ENCODE results near the gene A3GALT2. TPM values are rescaled to one million over a fixed set of nuclear protein-coding genes. Genes with fewer than 3 reads are reported as not detected.

Gene A3GALT2
- polyA plus RNA-seq, 1 of the 3 experiments (the other 2 are of a cell fraction) = 0.07 TPM

GRCh38 chr1:33273406-33273805, 47.5 kb downstream of the A3GALT2 start (continued):
- no peak for TF ChIP-seq IRF3 (IDR thresholded peaks at IDR 0.05; ENCODE audit: low read depth, low read length)
- no peak for TF ChIP-seq GABPA (IDR thresholded peaks at IDR 0.05; ENCODE audit: low read depth)
- no peak for TF ChIP-seq SIN3A (IDR thresholded peaks at IDR 0.05; ENCODE audit: borderline replicate concordance, low read depth, low read length)
- no peak for TF ChIP-seq NFIC (IDR thresholded peaks at IDR 0.05; ENCODE audit: borderline replicate concordance)
- no peak for TF ChIP-seq FOXM1 (IDR thresholded peaks at IDR 0.05; ENCODE audit: low read depth)
- TF ChIP-seq TEAD4 (IDR thresholded peaks at IDR 0.05; ENCODE audit: borderline replicate concordance, insufficient read depth) = no peak
- TF ChIP-seq RCOR1 (IDR thresholded peaks at IDR 0.05; ENCODE audit: low read length) = no peak
- no peak for TF ChIP-seq SMC3 (IDR thresholded peaks at IDR 0.05; ENCODE audit: low read depth, low read length)
- no peak for TF ChIP-seq RFX5 (IDR thresholded peaks at IDR 0.05; ENCODE audit: low read length)
- no peak for TF ChIP-seq RXRA (IDR thresholded peaks at IDR 0.05; ENCODE audit: borderline replicate concordance, low read depth)

GRCh38 chr1:33272930-33273329, 48.0 kb downstream of the A3GALT2 start:
- TF ChIP-seq FOXJ3 (CRISPR knock-in tag; IDR thresholded peaks at IDR 0.05) (no peak), MXI1 (IDR thresholded peaks at IDR 0.05; ENCODE audit: low read depth, low read length) (no peak), SMC3 (IDR thresholded peaks at IDR 0.05; ENCODE audit: low read depth, low read length) (no peak), CHD2 (IDR thresholded peaks at IDR 0.05; ENCODE audit: low read length, partially characterized antibody) (no peak), YY1 (IDR thresholded peaks at IDR 0.05; ENCODE audit: low read depth) (no peak), PBX3 (IDR thresholded peaks at IDR 0.05) (no peak), IRF3 (IDR thresholded peaks at IDR 0.05; ENCODE audit: low read depth, low read length) (no peak), RCOR1 (IDR thresholded peaks at IDR 0.05; ENCODE audit: low read length) (no peak), TCF12 (IDR thresholded peaks at IDR 0.05) (no peak), RAD21 (IDR thresholded peaks at IDR 0.05; ENCODE audit: low read length) (no peak), CTCF (IDR thresholded peaks at IDR 0.05) (no peak)
- H3K4me2 ChIP-seq = no peak overlapping the region
- no peaks in the 10 kb centered on the region for H3F3A ChIP-seq (replicated peaks; ENCODE audit: insufficient read depth)
- CTCF ChIA-PET = interaction anchor here (3.1 kb wide), 1 partner anchor 23 kb away, joined by 13 read pairs; no protein-coding TSS in a partner anchor
- POLR2A ChIA-PET = no interaction called here
- no peak overlapping the region for H3K27ac ChIP-seq (ENCODE audit: low read depth in 2 of 2, low read length in 1 of 2)
- no peaks in the 10 kb centered on the region for H3K9me3 ChIP-seq
- H2AFZ ChIP-seq (ENCODE audit: low read depth) = no peak overlapping the region
- no peak overlapping the region for H3K4me3 ChIP-seq (ENCODE audit: low read depth in 2 of 2, low read length in 1 of 2)
- peaks cover 58% of the 10 kb centered on the region; the same call in 1 of the 2 replicates for H3K79me2 ChIP-seq (ENCODE audit: insufficient read depth)
- 92% methylated on average over 1 of the region's 1 CpG for WGBS (ENCODE audit: low lambda C conversion rate)
- H4K20me1 ChIP-seq (ENCODE audit: insufficient read depth) = peaks cover 70% of the 10 kb centered on the region
- no peaks in the 10 kb centered on the region; a peak in 1 of 4 replicates for H3K4me1 ChIP-seq (ENCODE audit: control insufficient read depth in 1 of 2, insufficient read depth in 2 of 2, low read depth in 1 of 2, low read length in 1 of 2)
- H3K9me2 ChIP-seq = no peaks in the 10 kb centered on the region
- DNase-seq = no peak
- H3K27me3 ChIP-seq (ENCODE audit: insufficient read depth) = no peaks in the 10 kb centered on the region
- peaks cover 9 to 26% of the 10 kb centered on the region in 2 experiments for H3K36me3 ChIP-seq (replicated peaks in 1 of 2; ENCODE audit: control insufficient read depth in 1 of 2, insufficient read depth in 2 of 2, low read length in 1 of 2)
- H3K9ac ChIP-seq = no peak overlapping the region

Measured in SK-N-SH (cell line).